Mesothelial cell of epicardium (in vitro differentiated cells): ENCODE results near the gene TCEA3. TPM values are rescaled to one million over a fixed set of nuclear protein-coding genes. Genes with fewer than 3 reads are reported as not detected.

Experiments used
- DNase-seq, 2 experiments: peaks; one replicate each; pipeline ENCODE4 v3.0.0; 2021; ENCODE audit warnings: low spot score in 2 of 2; ENCODE audit not compliant: unreplicated experiment in 2 of 2
- H3K27ac Mint-ChIP-seq: 2 replicates; pipeline ENCODE4 v1.8.0; 2021; ENCODE audit warnings: mixed read lengths
- H3K27me3 Mint-ChIP-seq: 2 replicates; pipeline ENCODE4 v1.8.0; 2021; ENCODE audit warnings: low read depth, mixed read lengths
- H3K36me3 Mint-ChIP-seq: 2 replicates; pipeline ENCODE4 v1.8.0; 2021; ENCODE audit warnings: mixed read lengths
- H3K4me1 Mint-ChIP-seq: 2 replicates; pipeline ENCODE4 v1.8.0; 2021; ENCODE audit warnings: mixed read lengths
- H3K4me3 Mint-ChIP-seq: 2 replicates; pipeline ENCODE4 v1.8.0; 2021; ENCODE audit warnings: mild to moderate bottlenecking, moderate library complexity, mixed read lengths
- H3K9me3 Mint-ChIP-seq: 2 replicates; pipeline ENCODE4 v1.8.0; 2021; ENCODE audit warnings: mixed read lengths
- CTCF ChIP-seq: fragments of 200-600 bp; sonication (generic); IDR thresholded peaks from one replicate; pipeline ENCODE4 v1.5.0; 2021; ENCODE audit warnings: antibody characterized with exemption; ENCODE audit not compliant: unreplicated experiment
- total RNA-seq: library from RNA; stranded (reverse); gene quantifications from 3 replicates; pipeline ENCODE4 v1.2.1, GENCODE V29; 2021

The TCEA3 gene
- total RNA-seq, 1 donor from 2014 or later: 10.0 TPM

GRCh38 chr1:23437355-23437664 is 12.8 kb upstream of the TCEA3 start:
- H3K4me1 Mint-ChIP-seq: no peaks in the 10 kb centered on the region
- no peaks in the 10 kb centered on the region for H3K9me3 Mint-ChIP-seq
- no peaks in the 10 kb centered on the region for H3K27me3 Mint-ChIP-seq
- H3K4me3 Mint-ChIP-seq: no peak overlapping the region
- H3K36me3 Mint-ChIP-seq: peaks cover 46% of the 10 kb centered on the region
- DNase-seq: no peak
- no peak overlapping the region for H3K27ac Mint-ChIP-seq
- TF ChIP-seq CTCF: no peak

- H3K4me1 Mint-ChIP-seq: no peaks in the 10 kb centered on the region
- DNase-seq: no peak
- H3K27ac Mint-ChIP-seq: no peak overlapping the region
- TF ChIP-seq CTCF: no peak
- H3K27me3 Mint-ChIP-seq: no peaks in the 10 kb centered on the region
- peaks cover 48% of the 10 kb centered on the region for H3K36me3 Mint-ChIP-seq
- no peaks in the 10 kb centered on the region for H3K9me3 Mint-ChIP-seq
- H3K4me3 Mint-ChIP-seq: no peak overlapping the region
Measured at GRCh38 chr1:23436520-23437354, 12.2 kb upstream of the TCEA3 start.

- Mint-ChIP-seq H3K27me3 (no peaks in the 10 kb centered on the region), H3K9me3 (no peaks in the 10 kb centered on the region), H3K4me1 (no peaks in the 10 kb centered on the region), H3K4me3 (no peak overlapping the region), H3K36me3 (peaks cover 50% of the 10 kb centered on the region), H3K27ac (no peak overlapping the region)
- DNase-seq: no peak
- no peak for TF ChIP-seq CTCF
Measured at GRCh38 chr1:23434260-23434775, 9.8 kb upstream of the TCEA3 start.

- no peak for TF ChIP-seq CTCF
- H3K27me3 Mint-ChIP-seq: no peaks in the 10 kb centered on the region
- no peak for DNase-seq
- no peak overlapping the region for H3K4me3 Mint-ChIP-seq
- H3K4me1 Mint-ChIP-seq: no peaks in the 10 kb centered on the region
- no peaks in the 10 kb centered on the region for H3K9me3 Mint-ChIP-seq
- peaks cover 55% of the 10 kb centered on the region for H3K36me3 Mint-ChIP-seq
- no peak overlapping the region for H3K27ac Mint-ChIP-seq
Measured at GRCh38 chr1:23433122-23433521, 8.6 kb upstream of the TCEA3 start.

- H3K36me3 Mint-ChIP-seq: peaks cover 57% of the 10 kb centered on the region
- no peaks in the 10 kb centered on the region for H3K9me3 Mint-ChIP-seq
- TF ChIP-seq CTCF: no peak
- H3K27me3 Mint-ChIP-seq: no peaks in the 10 kb centered on the region
- no peak for DNase-seq
- no peaks in the 10 kb centered on the region for H3K4me1 Mint-ChIP-seq
- H3K4me3 Mint-ChIP-seq: no peak overlapping the region
- H3K27ac Mint-ChIP-seq: no peak overlapping the region
Measured at GRCh38 chr1:23431431-23431830, 6.9 kb upstream of the TCEA3 start.
